ENCODE data around the gene GADL1.
A peak's percentile ranks its signal among the peaks of the same experiment; 100 is the strongest.

The GADL1 gene

DNA sequence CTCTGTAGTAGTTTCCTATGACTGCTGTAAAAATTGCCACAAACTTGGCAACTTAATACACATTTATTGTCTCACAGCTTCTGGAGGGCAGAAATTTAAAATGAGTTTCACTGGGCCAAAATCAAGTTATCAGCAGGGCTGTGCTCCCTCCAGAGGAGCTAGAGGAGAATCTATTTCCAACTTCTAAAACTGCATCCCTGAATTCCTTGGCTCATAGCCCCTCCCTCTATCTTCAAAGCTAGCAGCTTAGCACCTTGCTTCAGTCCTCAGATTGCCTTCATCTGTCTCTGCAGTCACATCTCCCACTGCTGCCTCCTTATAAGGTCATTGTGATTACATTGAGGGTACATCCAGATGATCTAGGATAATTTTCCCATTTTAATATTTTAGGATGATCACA lies 17.8 kb upstream of the GADL1 start:
- Mint-ChIP-seq H3K27ac (no peak overlapping the region), H3K9me3 (no peaks in the 10 kb centered on the region), H3K36me3 (no peaks in the 10 kb centered on the region), H3K4me1 (no peaks in the 10 kb centered on the region), H3K27me3 (peaks cover 4% of the 10 kb centered on the region), H3K4me3 (no peak overlapping the region)
- DNase-seq: no peak
- CTCF ChIA-PET: no interaction called here

DNA sequence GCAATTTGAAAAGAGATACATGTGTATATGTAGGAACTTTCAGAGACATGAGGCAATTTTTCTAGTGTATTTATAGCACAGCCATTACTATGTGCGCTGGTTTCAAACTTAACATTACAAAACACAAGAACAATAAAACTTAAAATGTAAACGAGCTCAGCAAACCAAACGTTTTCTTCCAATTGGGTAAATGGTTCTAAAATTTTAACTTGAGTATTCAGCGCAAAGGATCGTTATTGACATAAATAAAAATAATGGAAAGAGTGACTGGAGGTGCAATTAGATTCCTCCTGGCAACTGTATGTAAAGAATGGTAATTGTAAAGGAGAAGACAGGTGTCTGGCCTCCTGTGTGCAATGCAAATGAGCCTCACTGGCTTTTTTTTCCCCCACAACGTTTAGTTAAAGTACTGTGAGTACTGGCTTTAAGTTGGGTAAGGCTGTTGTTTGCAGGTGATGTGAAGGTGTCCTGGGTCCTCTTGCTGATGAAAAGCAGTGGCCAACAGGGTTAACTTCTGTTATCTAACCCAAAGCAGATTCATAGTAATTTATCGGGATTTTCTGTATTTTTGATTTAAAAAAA lies 14.1 kb upstream of the GADL1 start:
- DNase-seq: no peak
- H3K36me3 Mint-ChIP-seq: no peaks in the 10 kb centered on the region
- CTCF ChIA-PET: no interaction called here
- H3K9me3 Mint-ChIP-seq: no peaks in the 10 kb centered on the region
- no peak overlapping the region for H3K4me3 Mint-ChIP-seq
- peaks cover 8% of the 10 kb centered on the region for H3K27me3 Mint-ChIP-seq
- no peak overlapping the region for H3K27ac Mint-ChIP-seq
- H3K4me1 Mint-ChIP-seq: no peaks in the 10 kb centered on the region

DNA sequence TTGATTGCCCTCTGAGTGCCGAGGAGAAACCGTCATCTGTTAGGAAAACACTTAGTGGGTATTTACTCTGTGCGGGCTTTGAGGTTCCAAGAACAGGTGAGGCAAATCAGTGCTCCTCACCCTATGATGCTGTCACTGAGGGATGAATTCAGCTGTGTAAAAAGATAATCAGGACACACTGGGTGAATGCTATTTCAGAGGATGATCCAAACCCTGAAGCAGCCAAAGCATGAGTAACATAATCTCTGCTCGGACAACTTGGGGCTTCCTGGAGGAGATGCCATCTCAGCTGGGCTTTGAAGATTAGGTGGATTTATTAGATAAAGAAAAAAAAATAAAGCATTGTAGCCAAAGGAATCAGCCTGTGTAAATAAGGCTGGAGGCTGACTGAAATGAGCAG lies 10.5 kb upstream of the GADL1 start:
- H3K27me3 Mint-ChIP-seq: peaks cover 5% of the 10 kb centered on the region
- CTCF ChIA-PET: no interaction called here
- no peaks in the 10 kb centered on the region for H3K9me3 Mint-ChIP-seq
- no peaks in the 10 kb centered on the region for H3K4me1 Mint-ChIP-seq
- H3K4me3 Mint-ChIP-seq: no peak overlapping the region
- H3K27ac Mint-ChIP-seq: no peak overlapping the region
- H3K36me3 Mint-ChIP-seq: no peaks in the 10 kb centered on the region
- DNase-seq: no peak

DNA sequence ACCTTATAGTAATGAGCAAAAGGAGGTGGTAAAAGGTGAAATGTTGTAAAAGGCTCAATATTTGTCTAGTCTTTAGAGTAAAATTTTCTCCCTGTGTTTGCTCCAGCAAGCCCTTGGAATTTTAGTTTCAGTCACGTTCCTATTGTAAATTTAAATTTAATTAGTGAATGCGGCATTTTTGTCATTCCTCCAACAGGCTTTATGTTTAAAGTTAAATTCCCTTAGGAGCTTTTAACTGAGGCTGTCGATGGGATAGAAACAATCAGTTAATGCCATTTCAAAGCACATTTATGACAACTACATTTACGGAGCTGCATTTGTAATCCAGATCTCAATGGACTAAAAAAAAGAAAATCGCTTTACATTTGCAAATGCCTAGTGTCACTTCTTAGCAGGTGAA lies 868 bp upstream of the GADL1 start:
- H3K27me3 Mint-ChIP-seq: peaks cover 36% of the 10 kb centered on the region
- H3K4me3 Mint-ChIP-seq: peak overlapping the region; percentile 70

DNA sequence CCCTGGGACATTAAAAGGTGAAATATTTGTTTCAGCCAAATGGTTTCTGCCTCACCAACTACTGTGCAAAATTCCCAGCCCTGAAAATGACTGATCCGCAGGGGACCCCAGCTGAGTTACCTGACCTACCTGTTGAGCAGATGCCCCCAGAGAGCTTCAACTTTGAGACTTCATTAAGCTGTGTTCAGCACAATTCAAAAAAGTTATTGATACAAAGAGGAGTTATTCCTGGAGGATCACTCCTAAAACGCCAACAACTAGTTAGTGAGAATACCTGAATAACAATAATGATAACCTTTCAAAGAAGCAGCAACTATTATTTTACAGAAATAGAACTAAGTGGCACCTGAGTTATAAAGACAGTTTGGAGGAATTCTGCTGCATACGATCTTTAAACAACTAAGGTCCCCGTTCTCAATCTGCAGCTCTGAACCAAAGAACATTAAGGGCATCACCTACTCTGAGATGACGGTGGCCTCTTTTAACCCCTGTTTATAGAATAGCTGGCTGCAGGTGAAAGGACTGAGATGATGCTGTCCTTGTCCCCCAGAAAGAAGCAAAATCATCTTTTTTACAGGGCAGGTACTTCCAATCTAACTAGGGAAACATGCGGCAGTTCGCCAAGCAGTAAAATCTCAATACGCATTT lies 659 bp downstream of the GADL1 start:
- Mint-ChIP-seq H3K27ac (no peak overlapping the region), H3K9me3 (no peaks in the 10 kb centered on the region), H3K4me1 (peaks cover 16% of the 10 kb centered on the region), H3K4me3 (peak overlapping the region; percentile 70), H3K36me3 (no peaks in the 10 kb centered on the region), H3K27me3 (peaks cover 34% of the 10 kb centered on the region)
- no peak for DNase-seq
- CTCF ChIA-PET: no interaction called here

More for the DNA sequence above, 868 bp upstream of the GADL1 start:
- Mint-ChIP-seq H3K9me3 (no peaks in the 10 kb centered on the region), H3K36me3 (no peaks in the 10 kb centered on the region), H3K27ac (no peak overlapping the region), H3K4me1 (peaks cover 16% of the 10 kb centered on the region)
- DNase-seq: no peak
- CTCF ChIA-PET: no interaction called here

DNA sequence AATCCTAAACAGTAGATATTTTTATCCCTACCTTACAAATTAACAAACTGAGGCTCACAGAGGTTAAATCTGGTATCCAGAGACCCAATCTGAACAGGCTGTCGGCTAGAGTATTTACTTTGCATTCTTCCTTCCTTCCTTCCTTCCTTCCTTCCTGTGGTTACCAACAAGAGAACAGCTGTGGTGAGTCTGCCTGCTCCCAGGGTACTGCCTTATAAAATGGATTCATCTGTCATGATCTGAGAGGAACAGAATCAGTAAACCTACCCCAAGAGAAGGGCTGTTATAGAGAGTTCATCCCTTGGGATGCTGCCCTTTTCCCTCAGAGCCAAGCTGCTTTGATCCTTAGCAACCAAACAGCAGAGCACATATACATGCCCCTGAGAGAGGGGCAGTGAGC lies 3.6 kb downstream of the GADL1 start:
- Mint-ChIP-seq H3K36me3 (no peaks in the 10 kb centered on the region), H3K9me3 (no peaks in the 10 kb centered on the region), H3K4me1 (peaks cover 16% of the 10 kb centered on the region), H3K27ac (no peak overlapping the region), H3K27me3 (peaks cover 33% of the 10 kb centered on the region), H3K4me3 (no peak overlapping the region)
- CTCF ChIA-PET: no interaction called here
- no peak for DNase-seq

DNA sequence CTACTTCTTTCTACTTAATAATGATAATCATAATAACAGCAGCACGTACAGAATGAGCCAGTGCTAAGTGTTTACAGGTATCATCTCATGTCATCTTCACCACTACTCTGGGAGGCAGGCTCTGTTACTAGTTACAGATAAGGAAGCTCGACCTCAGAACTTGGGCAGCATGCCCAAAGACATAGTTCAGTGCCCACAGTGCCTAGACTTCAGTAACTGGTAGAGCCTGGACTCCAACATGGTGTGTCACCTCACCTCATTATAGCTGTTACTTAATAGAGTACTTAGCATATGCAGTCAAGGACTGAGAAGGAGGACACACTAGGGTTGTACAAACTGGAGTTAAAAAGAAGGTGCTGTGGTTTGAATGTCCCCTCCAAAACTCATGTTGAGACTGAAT lies 7.6 kb downstream of the GADL1 start:
- CTCF ChIA-PET: no interaction called here
- Mint-ChIP-seq H3K4me3 (no peak overlapping the region), H3K9me3 (no peaks in the 10 kb centered on the region), H3K36me3 (no peaks in the 10 kb centered on the region), H3K4me1 (peaks cover 10% of the 10 kb centered on the region), H3K27ac (no peak overlapping the region), H3K27me3 (peaks cover 13% of the 10 kb centered on the region)
- DNase-seq: no peak

DNA sequence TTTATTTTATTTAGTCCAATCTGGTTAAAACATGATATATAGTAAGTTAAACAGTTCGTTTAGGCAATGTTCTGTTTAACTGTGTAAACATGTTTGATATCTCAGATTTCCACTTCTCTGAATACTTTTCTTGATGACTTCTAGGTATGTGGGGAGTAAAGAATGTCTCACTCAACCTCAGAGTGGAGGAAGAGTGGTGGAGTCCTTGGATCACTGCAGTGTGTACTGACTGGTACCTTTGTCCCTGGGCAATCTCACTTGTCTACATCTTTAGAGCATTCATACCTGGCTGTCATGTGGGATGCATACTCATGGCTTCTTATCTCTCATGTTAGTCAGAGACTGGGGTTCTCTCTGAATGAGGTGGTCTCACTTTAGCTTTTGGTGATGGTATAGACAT lies 15.6 kb downstream of the GADL1 start:
- no peaks in the 10 kb centered on the region for H3K27me3 Mint-ChIP-seq
- H3K9me3 Mint-ChIP-seq: no peaks in the 10 kb centered on the region
- DNase-seq: no peak
- H3K36me3 Mint-ChIP-seq: no peaks in the 10 kb centered on the region
- CTCF ChIA-PET: no interaction called here
- H3K27ac Mint-ChIP-seq: no peak overlapping the region
- no peaks in the 10 kb centered on the region for H3K4me1 Mint-ChIP-seq
- no peak overlapping the region for H3K4me3 Mint-ChIP-seq

DNA sequence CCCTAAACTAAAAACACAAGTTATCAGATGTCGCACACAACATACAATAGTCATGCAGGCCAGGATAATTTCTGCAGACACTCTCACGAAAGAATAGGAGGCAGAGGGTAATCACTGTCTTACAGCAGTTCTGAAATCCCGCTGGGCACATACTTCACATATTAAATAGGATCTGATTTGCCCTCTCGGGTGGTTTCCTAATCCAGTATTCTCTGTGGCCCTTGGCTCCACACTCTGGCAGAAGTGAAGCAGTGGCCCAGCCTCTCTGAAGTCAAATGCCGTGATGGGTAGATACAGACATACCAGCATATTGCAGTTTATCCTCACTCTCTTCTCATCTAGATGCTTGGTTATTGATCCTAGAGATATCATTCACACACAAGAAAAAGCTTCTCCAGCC lies 19.0 kb downstream of the GADL1 start:
- no peak for DNase-seq
- H3K27me3 Mint-ChIP-seq: peaks cover 1% of the 10 kb centered on the region
- CTCF ChIA-PET: no interaction called here
- no peak overlapping the region for H3K4me3 Mint-ChIP-seq
- H3K4me1 Mint-ChIP-seq: no peaks in the 10 kb centered on the region
- H3K9me3 Mint-ChIP-seq: no peaks in the 10 kb centered on the region
- no peaks in the 10 kb centered on the region for H3K36me3 Mint-ChIP-seq
- no peak overlapping the region for H3K27ac Mint-ChIP-seq

DNA sequence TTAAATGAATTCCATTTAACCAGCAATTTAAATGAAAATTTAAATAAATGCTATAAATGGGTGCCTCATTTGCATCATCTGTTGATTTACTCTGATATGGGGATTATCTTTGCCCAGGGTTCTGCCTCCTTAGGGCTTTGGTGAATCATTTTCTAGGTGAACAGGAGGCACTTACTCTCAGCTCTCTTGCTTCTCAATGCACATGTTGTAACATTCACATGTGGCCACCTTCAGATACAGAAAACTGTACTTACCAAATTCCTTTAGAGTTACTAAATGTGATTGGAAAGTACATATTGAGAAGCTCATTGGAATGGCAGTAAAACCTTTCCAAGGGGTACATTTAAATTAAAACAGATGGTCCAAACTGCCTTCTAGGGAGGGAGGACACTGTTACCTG lies 20.8 kb downstream of the GADL1 start:
- Mint-ChIP-seq H3K4me3 (no peak overlapping the region), H3K27ac (no peak overlapping the region), H3K4me1 (no peaks in the 10 kb centered on the region), H3K9me3 (no peaks in the 10 kb centered on the region), H3K36me3 (no peaks in the 10 kb centered on the region), H3K27me3 (peaks cover 6% of the 10 kb centered on the region)
- no peak for DNase-seq
- CTCF ChIA-PET: no interaction called here

DNA sequence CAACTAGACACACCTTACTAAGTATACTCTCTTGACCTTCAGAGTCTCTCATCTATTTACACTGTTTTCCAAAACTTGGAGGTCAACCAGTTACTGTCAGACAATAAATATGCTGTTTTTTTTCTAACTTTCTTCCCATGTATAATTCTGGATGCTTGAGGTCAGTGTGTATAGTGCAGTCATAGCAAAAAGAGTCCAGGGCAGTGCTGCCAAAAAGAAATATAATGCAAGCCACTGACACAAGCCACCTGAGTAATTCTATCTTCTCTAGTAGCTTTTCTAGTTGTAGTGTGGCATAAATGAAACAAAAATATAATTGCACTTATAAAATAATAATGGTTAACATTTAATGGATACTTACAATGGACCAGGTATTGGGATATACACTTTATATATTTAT lies 21.6 kb downstream of the GADL1 start:
- CTCF ChIA-PET: no interaction called here

DNA sequence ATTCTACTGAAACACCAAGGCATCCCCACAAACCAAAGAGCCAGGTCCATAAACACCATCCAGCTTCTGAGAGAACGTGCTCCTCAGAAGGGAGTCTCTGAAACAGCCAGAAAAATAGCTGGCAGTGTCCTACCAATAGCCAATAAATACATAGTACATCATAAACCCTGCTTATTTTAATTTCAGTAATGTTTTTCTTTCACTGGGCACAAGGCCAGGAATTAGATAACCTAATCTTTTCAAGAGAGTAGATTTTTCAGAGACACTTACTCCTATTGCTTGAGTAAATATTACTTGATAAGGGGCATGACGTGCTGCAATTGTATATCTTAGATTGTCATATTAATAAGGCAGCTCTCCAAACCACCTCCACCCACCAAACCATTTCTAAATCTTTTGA lies 22.7 kb downstream of the GADL1 start:
- Mint-ChIP-seq H3K9me3 (no peaks in the 10 kb centered on the region), H3K4me1 (no peaks in the 10 kb centered on the region), H3K27me3 (peaks cover 6% of the 10 kb centered on the region), H3K4me3 (no peak overlapping the region), H3K36me3 (no peaks in the 10 kb centered on the region), H3K27ac (no peak overlapping the region)
- CTCF ChIA-PET: interaction anchor here (1.8 kb wide), 1 partner anchor 102 kb away, joined by 7 read pairs; no protein-coding TSS in a partner anchor
- DNase-seq: no peak

More for the DNA sequence above, 21.6 kb downstream of the GADL1 start:
- H3K4me1 Mint-ChIP-seq: no peaks in the 10 kb centered on the region
- DNase-seq: no peak
- H3K27me3 Mint-ChIP-seq: peaks cover 6% of the 10 kb centered on the region
- no peak overlapping the region for H3K4me3 Mint-ChIP-seq
- H3K9me3 Mint-ChIP-seq: no peaks in the 10 kb centered on the region
- H3K36me3 Mint-ChIP-seq: no peaks in the 10 kb centered on the region
- no peak overlapping the region for H3K27ac Mint-ChIP-seq

DNA sequence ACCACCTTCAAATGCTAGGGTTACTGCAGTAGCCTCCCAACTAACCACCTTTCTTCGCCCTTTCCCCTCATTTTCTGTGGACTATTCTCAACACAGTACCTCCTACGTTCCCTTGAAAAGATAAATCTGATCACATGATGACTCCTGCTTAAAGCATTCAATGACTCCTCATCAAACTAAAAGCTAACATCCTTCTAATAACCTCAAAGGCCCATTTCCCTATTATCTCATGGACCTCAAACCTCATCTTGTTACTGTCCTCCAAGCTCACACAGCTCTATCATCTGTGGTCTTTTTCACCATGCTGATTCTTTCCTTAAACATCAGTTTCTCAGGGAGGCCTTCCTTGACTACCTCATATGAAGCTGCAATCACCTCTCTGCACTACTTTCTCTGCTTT lies 29.6 kb downstream of the GADL1 start:
- Mint-ChIP-seq H3K27me3 (peaks cover 3% of the 10 kb centered on the region), H3K9me3 (no peaks in the 10 kb centered on the region), H3K4me1 (no peaks in the 10 kb centered on the region), H3K4me3 (no peak overlapping the region), H3K36me3 (no peaks in the 10 kb centered on the region), H3K27ac (no peak overlapping the region)
- CTCF ChIA-PET: no interaction called here
- DNase-seq: no peak

DNA sequence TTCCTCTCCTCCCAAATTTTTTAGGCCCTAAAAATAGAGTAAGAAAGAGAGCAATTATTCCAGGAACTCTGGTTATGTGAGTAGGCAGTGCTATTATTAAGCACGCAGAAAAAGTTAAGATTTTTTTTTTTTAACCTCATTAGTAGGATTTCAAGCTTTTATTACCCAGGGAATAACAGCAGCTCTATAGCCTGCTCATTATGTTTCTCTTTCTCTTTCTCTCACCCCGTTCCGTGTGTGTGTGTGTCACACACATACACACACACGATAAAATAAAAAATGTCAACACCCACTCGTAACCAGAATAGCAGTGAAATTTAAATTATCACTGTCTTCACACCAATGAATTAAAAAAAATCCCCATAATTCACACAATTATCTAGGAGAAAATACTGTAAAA lies 30.3 kb downstream of the GADL1 start:
- CTCF ChIA-PET: no interaction called here

DNA sequence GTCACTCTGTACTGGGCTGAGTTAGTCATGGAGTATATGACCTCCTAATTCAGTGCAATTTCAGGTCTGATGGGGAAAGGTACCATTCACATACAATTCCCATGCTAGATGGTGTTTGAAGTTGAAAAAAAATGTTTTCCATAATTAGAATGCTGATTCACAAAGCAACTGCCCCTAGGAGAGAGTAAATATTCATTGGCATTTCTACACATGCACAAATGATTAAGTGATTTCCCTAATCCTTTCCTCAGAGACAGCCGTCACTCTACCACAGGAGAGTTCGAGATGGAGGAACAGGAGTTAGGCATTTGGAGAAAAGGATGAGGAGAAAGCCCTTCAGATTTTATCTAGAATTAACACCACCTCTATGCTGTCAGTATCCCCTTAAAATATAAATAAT lies 32.5 kb downstream of the GADL1 start:
- no peak overlapping the region for H3K27ac Mint-ChIP-seq
- no peaks in the 10 kb centered on the region for H3K36me3 Mint-ChIP-seq
- no peak for DNase-seq
- H3K9me3 Mint-ChIP-seq: no peaks in the 10 kb centered on the region
- H3K27me3 Mint-ChIP-seq: peaks cover 3% of the 10 kb centered on the region
- H3K4me3 Mint-ChIP-seq: no peak overlapping the region
- CTCF ChIA-PET: no interaction called here
- H3K4me1 Mint-ChIP-seq: no peaks in the 10 kb centered on the region

More for the DNA sequence above, 30.3 kb downstream of the GADL1 start:
- no peaks in the 10 kb centered on the region for H3K36me3 Mint-ChIP-seq
- DNase-seq: no peak
- no peak overlapping the region for H3K4me3 Mint-ChIP-seq
- peaks cover 3% of the 10 kb centered on the region for H3K27me3 Mint-ChIP-seq
- no peak overlapping the region for H3K27ac Mint-ChIP-seq
- H3K9me3 Mint-ChIP-seq: no peaks in the 10 kb centered on the region
- H3K4me1 Mint-ChIP-seq: no peaks in the 10 kb centered on the region
